Measurements from ENCODE around the gene CEBPB. TPM values are rescaled to one million over a fixed set of nuclear protein-coding genes. Genes with fewer than 3 reads are reported as not detected.

The CEBPB gene
- total and polyA plus RNA-seq, 9 donors, result 5.3 to 14.2 (median 7.7) TPM

- 90% methylated on average over 5 of the region's 6 CpGs for WGBS (ENCODE audit: insufficient coverage)
- H3K27ac ChIP-seq (ENCODE audit: low read length), result no peak overlapping the region
Measured at GRCh38 chr20:50210066-50210619, 19.5 kb downstream of the CEBPB start.

GRCh38 chr20:50211091-50211490 lies 20.5 kb downstream of the CEBPB start:
- no peaks in the 10 kb centered on the region for H3K36me3 ChIP-seq (ENCODE audit: control insufficient read depth, insufficient read depth, low read length)
- H3K9me3 ChIP-seq (replicated peaks; ENCODE audit: control insufficient read depth, low read depth, low read length), result no peaks in the 10 kb centered on the region
- H3K4me3 ChIP-seq (ENCODE audit: low read length), result no peak overlapping the region
- WGBS (ENCODE audit: insufficient coverage), result 53% methylated on average over 4 of the region's 5 CpGs
- H3K4me1 ChIP-seq (ENCODE audit: control insufficient read depth, insufficient read depth, low read length), result no peaks in the 10 kb centered on the region
- peaks cover 8% of the 10 kb centered on the region for H3K27me3 ChIP-seq (ENCODE audit: control insufficient read depth, insufficient read depth, low read length)
- no peak for DNase-seq
- no peak overlapping the region for H3K27ac ChIP-seq (ENCODE audit: low read length)

More at GRCh38 chr20:50210066-50210619, 19.5 kb downstream of the CEBPB start:
- H3K27me3 ChIP-seq (ENCODE audit: control insufficient read depth, insufficient read depth, low read length), result peaks cover 8% of the 10 kb centered on the region
- H3K36me3 ChIP-seq (ENCODE audit: control insufficient read depth, insufficient read depth, low read length), result no peaks in the 10 kb centered on the region
- H3K4me1 ChIP-seq (ENCODE audit: control insufficient read depth, insufficient read depth, low read length), result no peaks in the 10 kb centered on the region
- no peaks in the 10 kb centered on the region for H3K9me3 ChIP-seq (replicated peaks; ENCODE audit: control insufficient read depth, low read depth, low read length)
- no peak for DNase-seq
- H3K4me3 ChIP-seq (ENCODE audit: low read length), result no peak overlapping the region

DNA sequence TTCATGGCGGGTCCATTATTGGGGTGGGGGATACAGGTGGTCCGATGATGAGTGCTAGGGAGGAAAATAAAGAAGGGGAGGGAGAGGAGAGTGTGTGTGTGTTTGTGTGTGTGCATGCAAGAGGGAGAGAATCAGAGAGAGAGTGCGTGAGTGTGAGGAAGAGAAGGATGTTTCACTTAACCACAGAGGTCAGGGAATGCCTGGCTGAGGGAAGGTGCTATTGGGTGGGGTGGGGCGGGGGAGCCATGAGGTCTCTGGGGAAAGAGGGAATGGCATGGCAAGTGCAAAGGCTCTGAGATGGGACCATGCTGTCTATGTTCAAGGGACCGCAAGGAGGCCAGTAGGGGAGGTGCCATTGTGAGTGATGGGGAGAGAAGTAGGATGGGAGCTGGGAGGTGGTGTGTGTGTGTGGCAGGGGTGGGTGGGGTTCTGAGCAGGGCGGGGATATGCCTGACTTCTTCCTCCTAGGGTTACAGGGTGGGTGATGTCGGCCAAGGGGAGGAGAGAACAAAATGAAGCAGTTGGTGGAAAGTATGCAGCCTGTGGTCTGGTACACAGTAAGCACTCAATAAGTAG lies 23.0 kb downstream of the CEBPB start:
- Histone ChIP-seq H3K36me3 (ENCODE audit: control insufficient read depth, insufficient read depth, low read length) (no peaks in the 10 kb centered on the region), H3K27me3 (ENCODE audit: control insufficient read depth, insufficient read depth, low read length) (peaks cover 7% of the 10 kb centered on the region), H3K4me3 (ENCODE audit: low read length) (no peak overlapping the region), H3K27ac (ENCODE audit: low read length) (no peak overlapping the region), H3K9me3 (replicated peaks; ENCODE audit: control insufficient read depth, low read depth, low read length) (no peaks in the 10 kb centered on the region), H3K4me1 (ENCODE audit: control insufficient read depth, insufficient read depth, low read length) (no peaks in the 10 kb centered on the region)
- WGBS (ENCODE audit: insufficient coverage), result 70% methylated on average over 6 of the region's 7 CpGs
- no peak for DNase-seq

DNA sequence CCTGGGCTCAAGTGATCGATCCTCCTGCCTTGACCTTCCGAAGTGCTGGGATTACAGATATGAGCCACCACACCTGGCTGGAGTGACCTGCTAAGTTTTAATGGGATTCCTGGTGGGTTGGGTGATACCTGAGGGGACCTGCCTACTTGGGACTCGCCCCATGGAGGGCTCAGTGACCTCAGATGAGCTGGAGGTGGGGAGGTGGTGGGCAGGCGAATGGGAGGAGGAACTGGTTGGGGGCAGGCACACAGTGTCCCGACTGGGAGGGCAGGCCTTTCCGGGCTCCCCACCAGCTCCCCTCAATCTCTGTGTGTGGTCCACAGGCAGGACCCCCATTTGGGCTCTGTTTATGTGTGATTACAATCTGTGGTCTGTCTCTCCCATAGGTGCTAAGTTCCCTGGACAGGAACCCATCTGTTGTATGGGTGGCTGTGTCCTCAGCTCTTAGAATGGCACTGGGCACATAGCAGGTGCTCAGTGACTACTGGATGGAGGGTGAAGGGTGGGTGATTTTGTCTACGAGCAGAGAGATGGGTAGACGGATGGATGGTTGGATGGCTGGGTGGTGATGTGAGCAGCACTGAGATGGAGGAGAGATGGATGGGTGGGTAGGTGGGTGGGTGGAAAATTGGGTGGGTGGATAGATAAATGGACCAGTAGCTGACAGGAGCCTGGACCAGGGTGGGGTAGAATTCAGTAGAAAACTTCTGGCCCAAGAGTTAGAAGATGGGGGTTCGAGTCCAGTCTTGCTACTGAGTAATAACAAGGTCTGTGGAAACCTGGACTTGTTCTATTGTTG lies 23.8 kb downstream of the CEBPB start:
- 91% methylated on average over 5 of the region's 9 CpGs for WGBS (ENCODE audit: insufficient coverage)
- Histone ChIP-seq H3K27ac (ENCODE audit: low read length) (no peak overlapping the region), H3K27me3 (ENCODE audit: control insufficient read depth, insufficient read depth, low read length) (peaks cover 7% of the 10 kb centered on the region), H3K4me1 (ENCODE audit: control insufficient read depth, insufficient read depth, low read length) (no peaks in the 10 kb centered on the region), H3K36me3 (ENCODE audit: control insufficient read depth, insufficient read depth, low read length) (no peaks in the 10 kb centered on the region), H3K9me3 (replicated peaks; ENCODE audit: control insufficient read depth, low read depth, low read length) (no peaks in the 10 kb centered on the region), H3K4me3 (ENCODE audit: low read length) (no peak overlapping the region)
- DNase-seq, result no peak

DNA sequence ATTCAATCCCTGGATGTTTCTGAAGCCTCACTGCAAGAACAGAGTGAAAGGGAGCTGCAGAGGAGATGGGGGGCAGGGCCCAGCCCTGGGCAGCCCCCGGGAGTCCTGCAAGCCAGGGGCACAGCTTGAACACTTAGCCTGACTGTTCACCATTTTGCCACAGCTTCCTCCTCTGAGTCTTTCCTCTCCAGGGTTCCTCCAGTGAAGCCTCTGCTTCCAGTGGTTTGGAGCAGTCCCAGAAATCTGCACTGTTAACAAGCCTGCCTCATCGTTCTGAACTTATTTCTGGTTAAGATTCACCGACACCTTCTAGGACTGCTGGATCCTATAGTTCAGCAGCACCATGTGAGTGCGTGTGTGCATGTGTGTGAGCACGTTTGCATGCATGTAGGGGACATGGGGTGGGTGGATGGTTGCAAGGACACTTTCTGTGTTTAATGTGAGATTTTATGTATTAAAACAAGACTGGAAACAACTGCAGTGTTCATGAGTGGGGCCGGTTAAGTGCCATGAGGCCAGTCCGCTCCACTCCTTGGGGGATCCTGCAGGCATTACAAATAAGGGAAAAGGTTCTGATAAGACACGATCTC lies 24.6 kb downstream of the CEBPB start:
- Histone ChIP-seq H3K27me3 (ENCODE audit: control insufficient read depth, insufficient read depth, low read length) (peaks cover 7% of the 10 kb centered on the region), H3K36me3 (ENCODE audit: control insufficient read depth, insufficient read depth, low read length) (no peaks in the 10 kb centered on the region), H3K4me3 (ENCODE audit: low read length) (no peak overlapping the region), H3K27ac (ENCODE audit: low read length) (no peak overlapping the region), H3K9me3 (replicated peaks; ENCODE audit: control insufficient read depth, low read depth, low read length) (no peaks in the 10 kb centered on the region), H3K4me1 (ENCODE audit: control insufficient read depth, insufficient read depth, low read length) (no peaks in the 10 kb centered on the region)
- 54% methylated on average over 2 of the region's 8 CpGs for WGBS (ENCODE audit: insufficient coverage)
- DNase-seq, result no peak

DNA sequence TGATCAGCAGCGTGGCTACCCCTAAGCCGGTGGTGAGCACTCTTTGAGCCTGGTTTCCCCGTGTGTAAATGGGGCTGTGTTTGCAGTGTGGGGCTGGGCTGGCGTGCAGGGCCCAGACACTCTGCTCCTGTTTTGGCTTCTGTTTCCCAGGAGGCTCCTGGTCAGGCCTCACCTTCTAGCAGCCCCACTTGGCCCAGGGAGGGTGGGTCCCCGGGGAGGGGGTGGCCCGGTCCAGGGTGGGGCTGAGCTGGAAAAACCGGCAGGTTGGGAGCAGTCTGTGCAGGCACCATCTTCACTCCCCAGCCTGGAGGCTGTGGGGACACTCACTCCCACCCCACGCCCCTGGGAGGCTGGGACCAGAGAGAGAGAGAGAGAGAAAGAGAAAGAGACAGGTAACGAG lies 25.3 kb downstream of the CEBPB start:
- WGBS (ENCODE audit: insufficient coverage), result 74% methylated on average over 2 of the region's 9 CpGs
- Histone ChIP-seq H3K27ac (ENCODE audit: low read length) (no peak overlapping the region), H3K9me3 (replicated peaks; ENCODE audit: control insufficient read depth, low read depth, low read length) (no peaks in the 10 kb centered on the region), H3K4me3 (ENCODE audit: low read length) (no peak overlapping the region), H3K27me3 (ENCODE audit: control insufficient read depth, insufficient read depth, low read length) (peaks cover 7% of the 10 kb centered on the region), H3K36me3 (ENCODE audit: control insufficient read depth, insufficient read depth, low read length) (no peaks in the 10 kb centered on the region), H3K4me1 (ENCODE audit: control insufficient read depth, insufficient read depth, low read length) (no peaks in the 10 kb centered on the region)
- DNase-seq, result no peak

GRCh38 chr20:50216543-50217206 lies 26.0 kb downstream of the CEBPB start:
- WGBS (ENCODE audit: insufficient coverage), result 12% methylated on average over 4 of the region's 4 CpGs
- H3K27me3 ChIP-seq (ENCODE audit: control insufficient read depth, insufficient read depth, low read length), result peaks cover 7% of the 10 kb centered on the region
- H3K4me3 ChIP-seq (ENCODE audit: low read length), result no peak overlapping the region
- DNase-seq, result no peak
- H3K27ac ChIP-seq (ENCODE audit: low read length), result no peak overlapping the region
- no peaks in the 10 kb centered on the region for H3K36me3 ChIP-seq (ENCODE audit: control insufficient read depth, insufficient read depth, low read length)
- no peaks in the 10 kb centered on the region for H3K4me1 ChIP-seq (ENCODE audit: control insufficient read depth, insufficient read depth, low read length)
- no peaks in the 10 kb centered on the region for H3K9me3 ChIP-seq (replicated peaks; ENCODE audit: control insufficient read depth, low read depth, low read length)

- 84% methylated on average over 14 of the region's 14 CpGs for WGBS (ENCODE audit: insufficient coverage)
- peaks cover 7% of the 10 kb centered on the region for H3K27me3 ChIP-seq (ENCODE audit: control insufficient read depth, insufficient read depth, low read length)
- H3K36me3 ChIP-seq (ENCODE audit: control insufficient read depth, insufficient read depth, low read length), result no peaks in the 10 kb centered on the region
- no peaks in the 10 kb centered on the region for H3K9me3 ChIP-seq (replicated peaks; ENCODE audit: control insufficient read depth, low read depth, low read length)
- no peaks in the 10 kb centered on the region for H3K4me1 ChIP-seq (ENCODE audit: control insufficient read depth, insufficient read depth, low read length)
- no peak overlapping the region for H3K27ac ChIP-seq (ENCODE audit: low read length)
- no peak overlapping the region for H3K4me3 ChIP-seq (ENCODE audit: low read length)
- DNase-seq, result no peak
Measured at GRCh38 chr20:50217207-50217949, 26.7 kb downstream of the CEBPB start.

DNA sequence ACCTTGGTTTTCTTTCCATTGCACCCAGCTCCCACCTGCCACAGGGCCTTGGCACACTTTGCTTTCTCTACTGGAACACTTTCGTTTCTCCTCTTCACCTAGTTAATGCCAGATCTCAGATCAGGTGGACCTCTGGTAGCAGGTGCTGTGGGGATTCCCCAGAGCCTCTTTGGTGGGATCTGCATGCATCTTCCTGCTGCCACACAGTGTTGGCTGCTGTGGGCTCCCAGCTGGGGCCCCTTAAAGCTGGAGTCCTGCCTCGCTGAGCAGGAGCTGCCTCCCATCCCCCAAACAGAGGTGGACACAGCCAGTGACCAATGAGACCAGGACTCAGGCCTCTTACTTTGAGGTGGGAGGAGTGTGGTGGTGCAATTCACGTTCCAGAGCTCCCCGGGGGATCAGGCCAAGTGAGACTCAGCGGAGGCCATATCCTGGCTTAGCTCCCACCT lies 28.4 kb downstream of the CEBPB start:
- Histone ChIP-seq H3K27me3 (ENCODE audit: control insufficient read depth, insufficient read depth, low read length) (peaks cover 4% of the 10 kb centered on the region), H3K4me3 (ENCODE audit: low read length) (no peak overlapping the region), H3K27ac (ENCODE audit: low read length) (no peak overlapping the region), H3K9me3 (replicated peaks; ENCODE audit: control insufficient read depth, low read depth, low read length) (peaks cover under 1% of the 10 kb centered on the region), H3K36me3 (ENCODE audit: control insufficient read depth, insufficient read depth, low read length) (no peaks in the 10 kb centered on the region), H3K4me1 (ENCODE audit: control insufficient read depth, insufficient read depth, low read length) (no peaks in the 10 kb centered on the region)
- WGBS (ENCODE audit: insufficient coverage), result 43% methylated on average over 1 of the region's 5 CpGs
- DNase-seq, result no peak
